H9 (cell line): ENCODE measurements around the gene MCU. TPM values are rescaled to one million over a fixed set of nuclear protein-coding genes. Genes with fewer than 3 reads are reported as not detected.

Experiments used
- DNase-seq: peaks from one replicate; pipeline ENCODE4 v3.0.0-alpha.2; 2017
- H2AFZ ChIP-seq: one replicate; pipeline ENCODE4 v1.6.1; 2013; ENCODE audit warnings: mild to moderate bottlenecking, low read length, control low read depth, moderate library complexity
- H2AK5ac ChIP-seq: 2 replicates; pipeline ENCODE4 v1.6.1; 2013; ENCODE audit warnings: low read length, control low read depth, mixed read lengths; ENCODE audit not compliant: insufficient read length
- H2BK120ac ChIP-seq: one replicate; pipeline ENCODE4 v1.6.1; 2013; ENCODE audit warnings: low read depth, mild to moderate bottlenecking, low read length, control low read depth, inconsistent platforms; ENCODE audit not compliant: poor library complexity, severe bottlenecking
- H2BK12ac ChIP-seq: 2 replicates; pipeline ENCODE4 v1.6.1; 2013; ENCODE audit warnings: low read length, control low read depth, mixed read lengths, low read depth; ENCODE audit not compliant: insufficient read length
- H2BK15ac ChIP-seq: 2 replicates; pipeline ENCODE4 v1.6.1; 2013; ENCODE audit warnings: low read depth, low read length, control low read depth
- H2BK20ac ChIP-seq: one replicate; pipeline ENCODE4 v1.6.1; 2013; ENCODE audit warnings: low read depth, mild to moderate bottlenecking, low read length, control low read depth, inconsistent platforms; ENCODE audit not compliant: poor library complexity, severe bottlenecking
- H2BK5ac ChIP-seq: 2 replicates; pipeline ENCODE4 v1.6.1; 2013; ENCODE audit warnings: low read length, control low read depth, mixed read lengths; ENCODE audit not compliant: insufficient read length
- H3K14ac ChIP-seq: 2 replicates; pipeline ENCODE4 v1.6.1; 2013; ENCODE audit warnings: low read length, control low read depth; ENCODE audit not compliant: insufficient read depth
- H3K18ac ChIP-seq: 2 replicates; pipeline ENCODE4 v1.6.1; 2013; ENCODE audit warnings: low read depth, mild to moderate bottlenecking, mixed read lengths, low read length, control low read depth; ENCODE audit not compliant: insufficient read length
- H3K23ac ChIP-seq: 2 replicates; pipeline ENCODE4 v1.6.1; 2013; ENCODE audit warnings: low read length, control low read depth, mixed read lengths, low read depth; ENCODE audit not compliant: insufficient read length
- H3K23me2 ChIP-seq: 2 replicates; pipeline ENCODE4 v1.6.1; 2013; ENCODE audit warnings: low read depth, mild to moderate bottlenecking, mixed read lengths, low read length, control low read depth; ENCODE audit not compliant: insufficient read length, poor library complexity, severe bottlenecking
- H3K27ac ChIP-seq: 2 replicates; pipeline ENCODE4 v1.5.1; 2013; ENCODE audit warnings: low read length, control low read depth, mixed read lengths, low read depth; ENCODE audit not compliant: insufficient read length
- H3K27me3 ChIP-seq: 2 replicates; pipeline ENCODE4 v1.6.1; 2013; ENCODE audit warnings: low read length, control low read depth, inconsistent platforms; ENCODE audit not compliant: insufficient read depth
- H3K4ac ChIP-seq: 2 replicates; pipeline ENCODE4 v1.6.1; 2013; ENCODE audit warnings: low read depth, mild to moderate bottlenecking, control low read depth, inconsistent platforms, low read length, moderate library complexity
- H3K4me1 ChIP-seq: 2 replicates; pipeline ENCODE4 v1.6.1; 2013; ENCODE audit warnings: low read length, control low read depth, inconsistent platforms; ENCODE audit not compliant: insufficient read depth
- H3K4me2 ChIP-seq: 2 replicates; pipeline ENCODE4 v1.6.1; 2013; ENCODE audit warnings: low read length, control low read depth, mixed read lengths; ENCODE audit not compliant: insufficient read length, insufficient read depth
- H3K56ac ChIP-seq: 2 replicates; pipeline ENCODE4 v1.6.1; 2013; ENCODE audit warnings: low read depth, mild to moderate bottlenecking, mixed read lengths, low read length, control low read depth; ENCODE audit not compliant: insufficient read length
- H3K79me1 ChIP-seq: 2 replicates; pipeline ENCODE4 v1.6.1; 2013; ENCODE audit warnings: low read depth, mild to moderate bottlenecking, moderate library complexity, low read length, control low read depth, inconsistent platforms; ENCODE audit not compliant: insufficient read depth, poor library complexity, severe bottlenecking
- H3K79me2 ChIP-seq: 2 replicates; pipeline ENCODE4 v1.6.1; 2013; ENCODE audit warnings: low read length, control low read depth, inconsistent platforms; ENCODE audit not compliant: insufficient read depth
- H3K9ac ChIP-seq: 2 replicates; pipeline ENCODE4 v1.6.1; 2013; ENCODE audit warnings: low read length, control low read depth, mixed read lengths; ENCODE audit not compliant: insufficient read length; ENCODE audit errors: extremely low read depth
- H3K9me3 ChIP-seq: one replicate; pipeline ENCODE4 v1.6.1; 2013; ENCODE audit warnings: low read depth, low read length, inconsistent platforms; ENCODE audit not compliant: control insufficient read depth
- H3T11ph ChIP-seq: one replicate; pipeline ENCODE4 v1.6.1; 2013; ENCODE audit warnings: mild to moderate bottlenecking, low read length, control low read depth, inconsistent platforms
- H4K20me1 ChIP-seq: one replicate; pipeline ENCODE4 v1.6.1; 2013; ENCODE audit not compliant: control insufficient read depth, insufficient read length, insufficient read depth
- H4K5ac ChIP-seq: 2 replicates; pipeline ENCODE4 v1.6.1; 2013; ENCODE audit warnings: low read depth, mild to moderate bottlenecking, mixed read lengths, low read length, control low read depth; ENCODE audit not compliant: insufficient read length
- H4K8ac ChIP-seq: replicated peaks from 2 replicates; pipeline ENCODE4 v1.6.1; 2013; ENCODE audit warnings: low read length, control low read depth, mixed read lengths, low read depth; ENCODE audit not compliant: insufficient read length
- H4K91ac ChIP-seq: 2 replicates; pipeline ENCODE4 v1.6.1; 2013; ENCODE audit warnings: low read depth, mild to moderate bottlenecking, moderate library complexity, mixed read lengths, low read length, control low read depth; ENCODE audit not compliant: insufficient read length
- H3K27ac Mint-ChIP-seq, 3 experiments: 2 replicates in 2 of 3; 3 replicates in 1 of 3; pipeline ENCODE4 v1.8.0; 2020 to 2021; ENCODE audit warnings: mixed read lengths in 3 of 3, mild to moderate bottlenecking in 1 of 3, moderate library complexity in 1 of 3
- H3K27me3 Mint-ChIP-seq: 2 replicates; pipeline ENCODE4 v1.8.0; 2021; ENCODE audit warnings: low read depth, mild to moderate bottlenecking, moderate library complexity, mixed read lengths
- H3K36me3 Mint-ChIP-seq, 3 experiments: 2 replicates in 2 of 3; 3 replicates in 1 of 3; pipeline ENCODE4 v1.8.0; 2020 to 2021; ENCODE audit warnings: low read depth in 3 of 3, mixed read lengths in 3 of 3; ENCODE audit not compliant: insufficient read depth in 1 of 3
- H3K4me1 Mint-ChIP-seq, 2 experiments: 2 replicates each; pipeline ENCODE4 v1.8.0; 2020; ENCODE audit warnings: mixed read lengths in 2 of 2
- H3K4me3 Mint-ChIP-seq, 2 experiments: 2 replicates in 1 of 2; 3 replicates in 1 of 2; pipeline ENCODE4 v1.8.0; 2020 to 2021; ENCODE audit warnings: mild to moderate bottlenecking in 2 of 2, mixed read lengths in 2 of 2, moderate library complexity in 1 of 2
- H3K9me3 Mint-ChIP-seq, 2 experiments: 2 replicates in 1 of 2; 3 replicates in 1 of 2; pipeline ENCODE4 v1.8.0; 2020; ENCODE audit warnings: mild to moderate bottlenecking in 2 of 2, mixed read lengths in 2 of 2, moderate library complexity in 1 of 2
- CTCF ChIP-seq: fragments of 200-600 bp; sonication (generic); conservative IDR thresholded peaks from 3 replicates; pipeline ENCODE4 v1.8.0; 2021; ENCODE audit warnings: antibody characterized with exemption, mild to moderate bottlenecking
- WGBS: extraction: QIAGEN DNeasy Blood & Tissue Kit; methylation state at CpG from one replicate; pipeline ENCODE4 v1.1.7; 2013; ENCODE audit warnings: missing lambda C conversion rate, low lambda C conversion rate, mixed read lengths; ENCODE audit not compliant: insufficient read length; ENCODE audit errors: extremely low coverage; 5-methylcytosine and 5-hydroxymethylcytosine counted together
- total RNA-seq: library from RNA; stranded (reverse); gene quantifications from 2 replicates; pipeline ENCODE4 v1.2.1, GENCODE V29; 2021

The MCU gene
- total RNA-seq, 1 experiment from 2014 or later: 36.6 TPM

- H3K27me3 ChIP-seq: no peaks in the 10 kb centered on the region
- peaks cover 13% of the 10 kb centered on the region in 2 experiments; a peak in 4 of 5 replicates for H3K9me3 Mint-ChIP-seq
Measured at GRCh38 chr10:72779874-72780273, 87.9 kb downstream of the MCU start.

More at GRCh38 chr10:72779874-72780273, 87.9 kb downstream of the MCU start:
- H4K8ac ChIP-seq: no peak overlapping the region
- no peak overlapping the region for H3K14ac ChIP-seq
- H2BK120ac ChIP-seq: no peak overlapping the region
- H2AK5ac ChIP-seq: no peak overlapping the region
- no peak overlapping the region for H3K4ac ChIP-seq
- H2BK15ac ChIP-seq: no peak overlapping the region
- Mint-ChIP-seq H3K36me3 (peaks cover 12 to 25% (median 12%) of the 10 kb centered on the region in 3 experiments; a peak in 6 of 7 replicates), H3K4me3 (no peak overlapping the region), H3K4me1 (peaks cover 31 to 32% of the 10 kb centered on the region in 2 experiments), H3K27ac (no peak overlapping the region), H3K27me3 (no peaks in the 10 kb centered on the region)
- no peak for TF ChIP-seq CTCF
- H3K23me2 ChIP-seq: no peaks in the 10 kb centered on the region
- H2AFZ ChIP-seq: no peak overlapping the region
- no peaks in the 10 kb centered on the region for H3K79me1 ChIP-seq
- H4K5ac ChIP-seq: no peak overlapping the region
- H3K27ac ChIP-seq: no peak overlapping the region
- H3K4me1 ChIP-seq: peaks cover 13% of the 10 kb centered on the region; the same call in 1 of the 2 replicates
- H3K56ac ChIP-seq: no peak overlapping the region
- no peaks in the 10 kb centered on the region for H3K79me2 ChIP-seq
- no peak overlapping the region for H3K4me2 ChIP-seq
- no peak overlapping the region for H3K23ac ChIP-seq
- no peak overlapping the region for H3K9ac ChIP-seq
- H2BK5ac ChIP-seq: no peak overlapping the region
- H2BK20ac ChIP-seq: no peak overlapping the region
- no peak overlapping the region for H4K91ac ChIP-seq
- H3K18ac ChIP-seq: no peak overlapping the region
- no peaks in the 10 kb centered on the region for H3K9me3 ChIP-seq
- WGBS: no CpG with 5 or more reads among the region's 2 CpGs
- no peak for DNase-seq
- no peak overlapping the region for H2BK12ac ChIP-seq
- no peaks in the 10 kb centered on the region for H4K20me1 ChIP-seq
- H3T11ph ChIP-seq: no peak overlapping the region
